Brain microvascular endothelial cell (primary cell): ENCODE results near the gene TNNT1.

Source experiments
- DNase-seq: peaks from one replicate; pipeline ENCODE4 v3.0.0-alpha.2; 2020
- H3K27ac ChIP-seq: fragments of 250-450 bp; sonication (Bioruptor Pico); 2 replicates; pipeline ENCODE4 v1.5.1; 2020; ENCODE audit warnings: mild to moderate bottlenecking, moderate library complexity
- H3K27me3 ChIP-seq: fragments of 250-450 bp; sonication (Bioruptor Pico); replicated peaks from 2 replicates; pipeline ENCODE4 v1.5.1; 2020; ENCODE audit warnings: mild to moderate bottlenecking
- H3K36me3 ChIP-seq: fragments of 250-450 bp; sonication (Bioruptor Pico); replicated peaks from 2 replicates; pipeline ENCODE4 v1.5.1; 2020; ENCODE audit warnings: mild to moderate bottlenecking
- H3K4me3 ChIP-seq: 2 replicates; pipeline ENCODE4 v1.5.1; 2011; ENCODE audit warnings: low read depth, mild to moderate bottlenecking, control low read depth, low read length, moderate library complexity
- CTCF ChIP-seq: IDR thresholded peaks from 2 replicates; pipeline ENCODE4 v1.5.1; 2011; ENCODE audit warnings: low read depth, mild to moderate bottlenecking, moderate library complexity, low read length, control low read depth, inconsistent platforms; ENCODE audit errors: missing control alignments
- in situ Hi-C: cut with HindIII; loops from 2 replicates; pipeline ENCODE4 v1.10.0; 2017; ENCODE audit warnings: low sequenced_read_pairs, low pct_ligation_motif_present

Gene TNNT1

DNA sequence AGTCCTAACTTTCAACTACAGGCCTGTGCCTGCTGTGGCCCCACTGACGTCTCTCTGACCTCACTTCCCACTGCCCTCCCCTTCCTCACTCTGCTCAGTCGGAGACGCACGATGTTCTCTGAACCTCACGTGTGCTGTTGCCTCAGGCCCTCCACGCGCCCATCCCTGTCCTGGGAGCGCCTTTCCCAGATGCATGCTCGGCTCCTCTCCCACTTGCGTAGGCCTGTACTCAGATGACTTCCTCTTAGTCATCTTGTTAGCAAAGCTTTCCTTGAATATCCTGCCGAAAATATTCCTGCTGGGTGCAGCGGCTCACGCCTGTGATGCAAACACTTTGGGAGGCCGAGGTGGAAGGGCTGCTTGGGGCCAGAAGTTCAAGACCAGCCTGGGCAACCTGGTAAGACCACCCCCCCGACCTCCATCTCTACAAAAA is 40.4 kb upstream of the TNNT1 start:
- in situ Hi-C loops = no loop called here

DNA sequence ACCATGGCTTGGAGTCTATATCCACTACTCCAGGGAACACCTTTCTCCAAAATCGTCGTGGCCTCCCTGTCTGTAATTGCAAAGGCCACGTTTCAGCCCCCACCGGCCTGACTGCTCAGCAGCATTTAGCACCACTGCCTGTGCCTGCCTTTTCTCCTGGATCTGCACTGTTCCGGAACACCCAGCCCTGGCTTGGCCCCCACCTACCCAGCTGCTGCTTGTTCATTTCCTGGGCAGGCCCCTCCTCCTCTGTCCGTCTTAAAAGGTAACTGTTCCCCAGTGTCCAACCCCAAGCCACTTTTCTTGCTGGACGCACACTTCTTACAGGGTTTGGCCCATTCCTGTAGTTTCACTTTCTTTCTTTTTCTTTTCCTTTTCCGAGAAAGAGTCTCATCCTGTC is 39.6 kb upstream of the TNNT1 start:
- no peak for TF ChIP-seq CTCF
- DNase-seq = no peak
- in situ Hi-C loops = no loop called here
- Histone ChIP-seq H3K4me3 (no peak overlapping the region), H3K27me3 (no peaks in the 10 kb centered on the region), H3K27ac (peak overlapping the region; percentile 77), H3K36me3 (no peaks in the 10 kb centered on the region)

More for the DNA sequence above, 40.4 kb upstream of the TNNT1 start:
- Histone ChIP-seq H3K27ac (peak overlapping the region; percentile 77), H3K27me3 (no peaks in the 10 kb centered on the region), H3K36me3 (no peaks in the 10 kb centered on the region), H3K4me3 (no peak overlapping the region)
- TF ChIP-seq CTCF = no peak
- peak; percentile 96 for DNase-seq

GRCh38 chr19:55186080-55186479 is 37.1 kb upstream of the TNNT1 start:
- no peaks in the 10 kb centered on the region for H3K36me3 ChIP-seq
- no peak for TF ChIP-seq CTCF
- no peaks in the 10 kb centered on the region for H3K27me3 ChIP-seq
- in situ Hi-C loops = no loop called here
- DNase-seq = no peak
- no peak overlapping the region for H3K27ac ChIP-seq
- no peak overlapping the region for H3K4me3 ChIP-seq

- in situ Hi-C loops = no loop called here
- H3K27me3 ChIP-seq = peaks cover 5% of the 10 kb centered on the region
- no peak for TF ChIP-seq CTCF
These were observed 32.7 kb upstream of the TNNT1 start for GRCh38 chr19:55181740-55182139.

DNA sequence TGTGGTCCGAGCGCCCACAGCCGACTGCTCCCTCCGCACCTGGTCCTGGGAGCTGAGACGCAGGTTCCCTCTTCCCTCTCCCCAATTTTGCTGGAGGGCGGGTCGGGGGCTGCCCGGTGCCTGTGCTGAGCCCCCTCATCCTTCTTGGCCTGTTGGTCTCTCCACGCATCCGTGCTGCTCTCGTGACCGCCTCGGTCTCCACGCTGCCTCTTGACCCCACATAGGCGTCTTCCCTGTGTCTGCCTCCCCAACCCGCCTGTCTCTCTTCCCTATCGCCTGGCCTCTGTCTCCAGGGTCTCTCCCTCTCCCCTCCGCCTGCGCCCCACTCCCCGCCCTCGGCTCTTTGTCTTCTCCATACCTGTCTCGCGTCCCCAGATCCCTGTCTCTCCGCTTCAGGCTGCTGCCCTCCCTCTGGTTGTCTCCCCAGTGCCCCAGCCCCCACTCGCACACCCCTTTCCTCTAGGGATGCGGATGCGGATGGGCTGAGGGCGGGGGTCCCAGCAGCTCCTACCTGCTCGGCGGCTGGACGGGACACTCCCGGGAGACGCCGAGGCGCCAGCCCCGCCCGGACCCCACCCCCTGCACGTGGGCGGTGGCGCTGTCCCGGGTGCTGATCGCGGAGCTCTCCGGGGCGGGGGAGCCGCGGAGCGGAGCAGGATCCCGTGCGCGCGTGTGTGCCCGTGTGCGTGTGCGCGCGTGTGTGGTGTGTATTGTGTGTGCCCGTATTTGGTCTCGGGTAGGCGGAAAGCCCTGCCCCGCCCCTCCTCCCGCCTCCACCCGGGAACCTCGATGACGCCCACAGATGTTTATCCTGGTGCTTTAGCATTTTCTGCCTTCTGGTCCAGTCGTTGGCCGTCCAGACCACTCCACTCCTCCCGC is 30.8 kb upstream of the TNNT1 start, which contains the start of gene SYT5:
SYT5 (minus strand) TSS at position 684 of the 879 bp plus-strand sequence. CDS start 1,248 bp downstream, outside the sequence.
- Histone ChIP-seq H3K4me3 (peak within 1 kb of the TSS; percentile 42), H3K27ac (peak within 1 kb of the TSS; percentile 55), H3K27me3 (peaks cover 5% of the 10 kb centered on the region), H3K36me3 (no peaks in the 10 kb centered on the region)
- no peak for TF ChIP-seq CTCF
- DNase-seq = no peak
- in situ Hi-C loops = loop anchor here (10.0 kb wide), 1 partner anchor 65 kb away; the partner anchor contains the start of gene PPP1R12C

More at GRCh38 chr19:55181740-55182139, 32.7 kb upstream of the TNNT1 start:
- no peak overlapping the region for H3K4me3 ChIP-seq
- H3K36me3 ChIP-seq = no peaks in the 10 kb centered on the region
- DNase-seq = no peak
- H3K27ac ChIP-seq = no peak overlapping the region
